ENCODE measurements around the gene ABCB11. TPM values are rescaled to one million over a fixed set of nuclear protein-coding genes. Genes with fewer than 3 reads are reported as not detected.

Gene ABCB11
- total RNA-seq, 1 donor from 2014 or later = not detected

GRCh38 chr2:168951871-168952270 is 79.3 kb downstream of the ABCB11 start:
- no peak for TF ChIP-seq CTCF (IDR thresholded peaks at IDR 0.05)
- no peak for TF ChIP-seq EZH2 (IDR thresholded peaks at IDR 0.05)
- no peak overlapping the region for H2AFZ ChIP-seq (replicated peaks)
- no peaks in the 10 kb centered on the region for H3K36me3 Mint-ChIP-seq
- H3F3A ChIP-seq (ENCODE audit: low read depth) = no peaks in the 10 kb centered on the region
- DNase-seq (ENCODE audit: low spot score) = no peak
- H3K27ac ChIP-seq = no peak overlapping the region
- H3K27ac Mint-ChIP-seq = no peak overlapping the region
- H3K79me2 ChIP-seq (ENCODE audit: low read depth) = no peaks in the 10 kb centered on the region
- H3K9ac ChIP-seq = no peak overlapping the region
- H3K9me3 Mint-ChIP-seq = peaks cover 14% of the 10 kb centered on the region
- H4K20me1 ChIP-seq (ENCODE audit: low read depth) = no peaks in the 10 kb centered on the region
- no peaks in the 10 kb centered on the region for H3K4me1 ChIP-seq
- no peaks in the 10 kb centered on the region for H3K36me3 ChIP-seq
- no peak overlapping the region for H3K4me3 Mint-ChIP-seq
- no peaks in the 10 kb centered on the region for H3K27me3 ChIP-seq
- H3K4me2 ChIP-seq = no peak overlapping the region
- no peaks in the 10 kb centered on the region for H3K4me1 Mint-ChIP-seq
- no peaks in the 10 kb centered on the region for H3K27me3 Mint-ChIP-seq (ENCODE audit: insufficient read depth, low read depth)
- no peak overlapping the region for H3K4me3 ChIP-seq
- H3K9me3 ChIP-seq (ENCODE audit: low read depth) = no peaks in the 10 kb centered on the region

GRCh38 chr2:168949324-168949723 is 81.8 kb downstream of the ABCB11 start:
- Mint-ChIP-seq H3K4me3 (no peak overlapping the region), H3K27me3 (ENCODE audit: insufficient read depth, low read depth) (no peaks in the 10 kb centered on the region), H3K27ac (no peak overlapping the region), H3K9me3 (peaks cover 12% of the 10 kb centered on the region), H3K4me1 (no peaks in the 10 kb centered on the region), H3K36me3 (no peaks in the 10 kb centered on the region)
- Histone ChIP-seq H3K9ac (no peak overlapping the region), H3K79me2 (ENCODE audit: low read depth) (no peaks in the 10 kb centered on the region), H3F3A (ENCODE audit: low read depth) (no peaks in the 10 kb centered on the region), H3K27ac (no peak overlapping the region), H3K4me3 (no peak overlapping the region), H3K36me3 (no peaks in the 10 kb centered on the region), H3K27me3 (no peaks in the 10 kb centered on the region), H3K9me3 (ENCODE audit: low read depth) (no peaks in the 10 kb centered on the region), H4K20me1 (ENCODE audit: low read depth) (no peaks in the 10 kb centered on the region), H3K4me2 (no peak overlapping the region), H2AFZ (replicated peaks) (no peak overlapping the region), H3K4me1 (no peaks in the 10 kb centered on the region)
- TF ChIP-seq CTCF (IDR thresholded peaks at IDR 0.05) (no peak), EZH2phosphoT487 (IDR thresholded peaks at IDR 0.05) (no peak), EZH2 (IDR thresholded peaks at IDR 0.05) (no peak)
- no peak for DNase-seq (ENCODE audit: low spot score)

GRCh38 chr2:168948621-168949212 is 82.4 kb downstream of the ABCB11 start:
- DNase-seq (ENCODE audit: low spot score) = peak; percentile 37
- Histone ChIP-seq H3K27me3 (no peaks in the 10 kb centered on the region), H3F3A (ENCODE audit: low read depth) (no peaks in the 10 kb centered on the region), H3K4me2 (no peak overlapping the region), H3K79me2 (ENCODE audit: low read depth) (no peaks in the 10 kb centered on the region), H3K27ac (no peak overlapping the region), H4K20me1 (ENCODE audit: low read depth) (no peaks in the 10 kb centered on the region), H3K36me3 (no peaks in the 10 kb centered on the region), H3K4me3 (no peak overlapping the region), H2AFZ (replicated peaks) (no peak overlapping the region), H3K9ac (no peak overlapping the region), H3K4me1 (no peaks in the 10 kb centered on the region), H3K9me3 (ENCODE audit: low read depth) (no peaks in the 10 kb centered on the region)
- no peak for TF ChIP-seq EZH2phosphoT487 (IDR thresholded peaks at IDR 0.05)
- TF ChIP-seq EZH2 (IDR thresholded peaks at IDR 0.05) = no peak
- peak; percentile 70 for TF ChIP-seq CTCF (IDR thresholded peaks at IDR 0.05)
- Mint-ChIP-seq H3K4me1 (no peaks in the 10 kb centered on the region), H3K9me3 (peaks cover 9% of the 10 kb centered on the region), H3K27me3 (ENCODE audit: insufficient read depth, low read depth) (no peaks in the 10 kb centered on the region), H3K4me3 (no peak overlapping the region), H3K27ac (no peak overlapping the region), H3K36me3 (no peaks in the 10 kb centered on the region)

Measured in neural progenitor cell (in vitro differentiated cells).